ENCODE results near the gene TENM4.

- no peak for TF ChIP-seq POLR2AphosphoS5 (IDR thresholded peaks at IDR 0.05)
- TF ChIP-seq POLR2A (IDR thresholded peaks at IDR 0.05) = no peak
Observed at GRCh38 chr11:79441461-79441875, 638 bp upstream of the TENM4 start.
